MM.1S (cell line): Measurements from ENCODE around the gene IVD.

Source experiments
- DNase-seq: peaks from one replicate; pipeline ENCODE4 v3.0.0-alpha.2; 2015
- H2AFZ ChIP-seq: fragments of 300-600 bp; sonication (generic); 2 replicates; pipeline ENCODE4 v1.6.0; 2016; ENCODE audit warnings: antibody characterized with exemption, low read length
- H3F3A ChIP-seq: fragments of 300-600 bp; sonication (generic); 2 replicates; pipeline ENCODE4 v1.6.1; 2016; ENCODE audit warnings: mild to moderate bottlenecking, antibody characterized with exemption, low read length, moderate library complexity, mixed read lengths; ENCODE audit not compliant: insufficient read depth
- H3K27ac ChIP-seq: fragments of 300-600 bp; sonication (generic); 2 replicates; pipeline ENCODE4 v1.5.1; 2016; ENCODE audit warnings: mild to moderate bottlenecking, low read length
- H3K27me3 ChIP-seq: fragments of 300-600 bp; sonication (generic); replicated peaks from 2 replicates; pipeline ENCODE4 v1.6.0; 2016; ENCODE audit warnings: low read length; ENCODE audit not compliant: insufficient read depth
- H3K36me3 ChIP-seq: fragments of 300-600 bp; sonication (generic); replicated peaks from 2 replicates; pipeline ENCODE4 v1.6.1; 2016; ENCODE audit warnings: mild to moderate bottlenecking, low read length, mixed read lengths; ENCODE audit not compliant: insufficient read depth
- H3K4me1 ChIP-seq: fragments of 300-600 bp; sonication (generic); 2 replicates; pipeline ENCODE4 v1.6.1; 2016; ENCODE audit warnings: low read length, mixed read lengths
- H3K4me2 ChIP-seq: fragments of 300-600 bp; sonication (generic); 2 replicates; pipeline ENCODE4 v1.6.0; 2016; ENCODE audit warnings: low read depth, low read length
- H3K4me3 ChIP-seq: fragments of 300-600 bp; sonication (generic); 2 replicates; pipeline ENCODE4 v1.5.1; 2016; ENCODE audit warnings: low read length, mixed read lengths
- H3K79me2 ChIP-seq: fragments of 300-600 bp; sonication (generic); 2 replicates; pipeline ENCODE4 v1.6.1; 2016; ENCODE audit warnings: mixed run types, low read length, mixed read lengths
- H3K9ac ChIP-seq: fragments of 300-600 bp; sonication (generic); 2 replicates; pipeline ENCODE4 v1.6.1; 2016; ENCODE audit warnings: low read length, mixed read lengths
- H3K9me2 ChIP-seq: fragments of 300-600 bp; sonication (generic); replicated peaks from 2 replicates; pipeline ENCODE4 v1.6.1; 2016; ENCODE audit warnings: mild to moderate bottlenecking, low read length, mixed read lengths; ENCODE audit not compliant: insufficient read depth
- H3K9me3 ChIP-seq: fragments of 300-600 bp; sonication (generic); replicated peaks from 2 replicates; pipeline ENCODE4 v1.6.1; 2016; ENCODE audit warnings: mild to moderate bottlenecking, low read length, mixed read lengths; ENCODE audit not compliant: insufficient read depth
- H4K20me1 ChIP-seq: fragments of 300-600 bp; sonication (generic); 2 replicates; pipeline ENCODE4 v1.6.1; 2016; ENCODE audit warnings: mild to moderate bottlenecking, low read length, moderate library complexity, mixed read lengths; ENCODE audit not compliant: insufficient read depth
- CTCF ChIP-seq: fragments of 300-600 bp; sonication (generic); IDR thresholded peaks from 2 replicates; pipeline ENCODE4 v1.5.1; 2016; ENCODE audit warnings: antibody characterized with exemption, low read length, mixed read lengths
- EZH2 ChIP-seq: fragments of 300-600 bp; sonication (generic); optimal IDR thresholded peaks from 2 replicates; pipeline ENCODE3; 2017; ENCODE audit warnings: low read depth, mild to moderate bottlenecking, antibody characterized with exemption, low read length, mixed read lengths
- EZH2phosphoT487 ChIP-seq: fragments of 300-600 bp; sonication (generic); IDR thresholded peaks from 2 replicates; pipeline ENCODE4 v1.6.1; 2018; ENCODE audit warnings: antibody characterized with exemption, low read length

IVD gene

GRCh38 chr15:40427188-40427587, 21.6 kb downstream of the IVD start:
- Histone ChIP-seq H3K4me3 (no peak overlapping the region), H3K79me2 (no peaks in the 10 kb centered on the region), H3F3A (no peaks in the 10 kb centered on the region), H3K9ac (no peak overlapping the region), H4K20me1 (no peaks in the 10 kb centered on the region), H3K36me3 (no peaks in the 10 kb centered on the region), H3K27ac (no peak overlapping the region), H2AFZ (no peak overlapping the region), H3K9me3 (no peaks in the 10 kb centered on the region), H3K4me1 (no peaks in the 10 kb centered on the region), H3K27me3 (no peaks in the 10 kb centered on the region), H3K4me2 (no peak overlapping the region), H3K9me2 (no peaks in the 10 kb centered on the region)
- TF ChIP-seq EZH2 (no peak), CTCF (no peak), EZH2phosphoT487 (no peak)
- DNase-seq = no peak

- Histone ChIP-seq H3K9me2 (no peaks in the 10 kb centered on the region), H3K36me3 (no peaks in the 10 kb centered on the region), H3K9me3 (no peaks in the 10 kb centered on the region), H3K4me1 (no peaks in the 10 kb centered on the region), H2AFZ (no peak overlapping the region), H4K20me1 (no peaks in the 10 kb centered on the region), H3K4me2 (no peak overlapping the region), H3K4me3 (no peak overlapping the region), H3K9ac (no peak overlapping the region), H3K79me2 (no peaks in the 10 kb centered on the region), H3F3A (no peaks in the 10 kb centered on the region), H3K27ac (no peak overlapping the region), H3K27me3 (no peaks in the 10 kb centered on the region)
- DNase-seq = no peak
- no peak for TF ChIP-seq CTCF
- no peak for TF ChIP-seq EZH2
- TF ChIP-seq EZH2phosphoT487 = no peak
Measured at GRCh38 chr15:40428185-40428584, 22.6 kb downstream of the IVD start.

GRCh38 chr15:40429068-40429710, 23.6 kb downstream of the IVD start:
- Histone ChIP-seq H3K36me3 (no peaks in the 10 kb centered on the region), H3K9me3 (no peaks in the 10 kb centered on the region), H3K9me2 (no peaks in the 10 kb centered on the region), H3K27ac (no peak overlapping the region), H3K9ac (no peak overlapping the region), H3K4me3 (no peak overlapping the region), H3K79me2 (no peaks in the 10 kb centered on the region), H4K20me1 (no peaks in the 10 kb centered on the region), H3K4me1 (no peaks in the 10 kb centered on the region), H3K4me2 (no peak overlapping the region), H3F3A (no peaks in the 10 kb centered on the region), H3K27me3 (no peaks in the 10 kb centered on the region), H2AFZ (no peak overlapping the region)
- TF ChIP-seq EZH2phosphoT487 = no peak
- no peak for DNase-seq

- no peak for DNase-seq
- Histone ChIP-seq H3F3A (no peaks in the 10 kb centered on the region), H3K36me3 (no peaks in the 10 kb centered on the region), H3K4me2 (no peak overlapping the region), H4K20me1 (no peaks in the 10 kb centered on the region), H2AFZ (no peak overlapping the region), H3K27ac (no peak overlapping the region), H3K4me3 (no peak overlapping the region), H3K79me2 (no peaks in the 10 kb centered on the region), H3K9ac (no peak overlapping the region), H3K4me1 (no peaks in the 10 kb centered on the region), H3K9me3 (no peaks in the 10 kb centered on the region), H3K9me2 (no peaks in the 10 kb centered on the region), H3K27me3 (no peaks in the 10 kb centered on the region)
- TF ChIP-seq CTCF (no peak), EZH2 (no peak), EZH2phosphoT487 (no peak)
Measured at GRCh38 chr15:40430271-40430805, 24.7 kb downstream of the IVD start.
